H1 (cell line): ENCODE results near the gene EIPR1. TPM values are rescaled to one million over a fixed set of nuclear protein-coding genes. Genes with fewer than 3 reads are reported as not detected.

ENCODE experiments used
- BCL11A ChIP-seq, 2 experiments: IDR thresholded peaks; one replicate each; pipeline ENCODE4 v1.6.1; 2011; ENCODE audit warnings: low read depth in 2 of 2, low read length in 2 of 2, mild to moderate bottlenecking in 2 of 2
- CEBPB ChIP-seq: IDR thresholded peaks from 2 replicates; pipeline ENCODE4 v1.6.1; 2012; ENCODE audit warnings: low read depth, low read length
- GTF2F1 ChIP-seq: IDR thresholded peaks from 2 replicates; pipeline ENCODE4 v1.6.1; 2012; ENCODE audit warnings: low read depth, low read length, improper control_type of control experiment, borderline replicate concordance
- KDM5A ChIP-seq: fragments of 200-600 bp; IDR thresholded peaks from 2 replicates; pipeline ENCODE4 v1.7.1; 2012; ENCODE audit warnings: mild to moderate bottlenecking, low read length, inconsistent platforms, mixed read lengths
- POU5F1 ChIP-seq: IDR thresholded peaks from 2 replicates; pipeline ENCODE4 v1.6.1; 2011; ENCODE audit warnings: low read depth, mild to moderate bottlenecking, low read length, moderate library complexity
- SIRT6 ChIP-seq: IDR thresholded peaks from one replicate; pipeline ENCODE4 v1.7.1; 2012; ENCODE audit warnings: low read length, inconsistent platforms
- SUZ12 ChIP-seq: fragments of 200-600 bp; sonication (generic); IDR thresholded peaks from 2 replicates; pipeline ENCODE4 v1.6.1; 2012; ENCODE audit warnings: mild to moderate bottlenecking, inconsistent platforms, low read length, moderate library complexity, mixed read lengths
- polyA plus RNA-seq, 7 experiments: library from polyadenylated mRNA; depleted of rRNA in 3 of 7; stranded (reverse) in 5 of 7; unstranded in 2 of 7; fragments of >200 nt in 5 of 7; fragments of 200-250 nt in 2 of 7; gene quantifications; 1 replicate in 5 of 7; 2 replicates in 1 of 7; 4 replicates in 1 of 7; pipeline versions ENCODE4 v1.2.1 to v1.2.3, GENCODE V29; 2011 to 2013; ENCODE audit warnings: missing spikeins in 2 of 7, mixed read lengths in 2 of 7
- total RNA-seq: library from RNA; stranded (reverse); fragmentation: NEBNext Ultra II Directional; extraction: Animal tissue kit (Norgen Biotek cat#: 25700); gene quantifications from 2 replicates; pipeline ENCODE4 v1.2.1, GENCODE V29; 2021
- TF ChIP-seq, protein P1 (sequence below): fragments of 300-600 bp; sonication (generic); IDR thresholded peaks from 2 replicates; pipeline ENCODE4 v1.7.1; 2012; ENCODE audit warnings: low read length, moderate library complexity, mild to moderate bottlenecking, inconsistent platforms; ENCODE audit not compliant: insufficient replicate concordance

The EIPR1 gene
- total and polyA plus RNA-seq, 2 of the 8 experiments (the other 6 are each of a cell fraction or from before 2014, with no cell fraction given): 26.3 to 56.4 TPM

DNA sequence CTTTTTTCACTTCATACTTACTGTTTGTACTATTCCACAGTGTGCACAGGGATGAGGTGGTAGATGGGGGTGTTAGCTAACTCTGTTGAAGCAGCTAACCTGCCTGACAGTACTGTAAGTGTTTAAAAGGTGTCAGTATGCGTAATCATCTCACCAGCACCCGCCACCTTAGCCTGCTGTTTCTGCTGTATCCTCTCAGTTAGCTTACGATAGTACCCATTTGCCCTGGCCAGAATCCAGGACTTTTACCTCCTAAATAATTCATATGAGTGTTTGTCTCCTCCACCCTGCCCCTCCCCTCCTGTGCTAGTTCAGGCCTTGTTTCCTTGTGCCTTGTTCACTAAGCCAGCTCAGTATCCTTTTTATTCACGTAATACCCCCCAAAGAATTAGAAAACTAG, 36.1 kb upstream of the EIPR1 start (continued):
- TF ChIP-seq GTF2F1: no peak
- TF ChIP-seq BCL11A (IDR thresholded peaks at IDR 0.05; ENCODE audit: low read depth in 2 of 2, low read length in 2 of 2): no peak
- no peak for TF ChIP-seq SIRT6
- no peak for TF ChIP-seq SUZ12
- no peak for TF ChIP-seq CEBPB
- no peak for TF ChIP-seq POU5F1
- TF ChIP-seq, protein P1, sequence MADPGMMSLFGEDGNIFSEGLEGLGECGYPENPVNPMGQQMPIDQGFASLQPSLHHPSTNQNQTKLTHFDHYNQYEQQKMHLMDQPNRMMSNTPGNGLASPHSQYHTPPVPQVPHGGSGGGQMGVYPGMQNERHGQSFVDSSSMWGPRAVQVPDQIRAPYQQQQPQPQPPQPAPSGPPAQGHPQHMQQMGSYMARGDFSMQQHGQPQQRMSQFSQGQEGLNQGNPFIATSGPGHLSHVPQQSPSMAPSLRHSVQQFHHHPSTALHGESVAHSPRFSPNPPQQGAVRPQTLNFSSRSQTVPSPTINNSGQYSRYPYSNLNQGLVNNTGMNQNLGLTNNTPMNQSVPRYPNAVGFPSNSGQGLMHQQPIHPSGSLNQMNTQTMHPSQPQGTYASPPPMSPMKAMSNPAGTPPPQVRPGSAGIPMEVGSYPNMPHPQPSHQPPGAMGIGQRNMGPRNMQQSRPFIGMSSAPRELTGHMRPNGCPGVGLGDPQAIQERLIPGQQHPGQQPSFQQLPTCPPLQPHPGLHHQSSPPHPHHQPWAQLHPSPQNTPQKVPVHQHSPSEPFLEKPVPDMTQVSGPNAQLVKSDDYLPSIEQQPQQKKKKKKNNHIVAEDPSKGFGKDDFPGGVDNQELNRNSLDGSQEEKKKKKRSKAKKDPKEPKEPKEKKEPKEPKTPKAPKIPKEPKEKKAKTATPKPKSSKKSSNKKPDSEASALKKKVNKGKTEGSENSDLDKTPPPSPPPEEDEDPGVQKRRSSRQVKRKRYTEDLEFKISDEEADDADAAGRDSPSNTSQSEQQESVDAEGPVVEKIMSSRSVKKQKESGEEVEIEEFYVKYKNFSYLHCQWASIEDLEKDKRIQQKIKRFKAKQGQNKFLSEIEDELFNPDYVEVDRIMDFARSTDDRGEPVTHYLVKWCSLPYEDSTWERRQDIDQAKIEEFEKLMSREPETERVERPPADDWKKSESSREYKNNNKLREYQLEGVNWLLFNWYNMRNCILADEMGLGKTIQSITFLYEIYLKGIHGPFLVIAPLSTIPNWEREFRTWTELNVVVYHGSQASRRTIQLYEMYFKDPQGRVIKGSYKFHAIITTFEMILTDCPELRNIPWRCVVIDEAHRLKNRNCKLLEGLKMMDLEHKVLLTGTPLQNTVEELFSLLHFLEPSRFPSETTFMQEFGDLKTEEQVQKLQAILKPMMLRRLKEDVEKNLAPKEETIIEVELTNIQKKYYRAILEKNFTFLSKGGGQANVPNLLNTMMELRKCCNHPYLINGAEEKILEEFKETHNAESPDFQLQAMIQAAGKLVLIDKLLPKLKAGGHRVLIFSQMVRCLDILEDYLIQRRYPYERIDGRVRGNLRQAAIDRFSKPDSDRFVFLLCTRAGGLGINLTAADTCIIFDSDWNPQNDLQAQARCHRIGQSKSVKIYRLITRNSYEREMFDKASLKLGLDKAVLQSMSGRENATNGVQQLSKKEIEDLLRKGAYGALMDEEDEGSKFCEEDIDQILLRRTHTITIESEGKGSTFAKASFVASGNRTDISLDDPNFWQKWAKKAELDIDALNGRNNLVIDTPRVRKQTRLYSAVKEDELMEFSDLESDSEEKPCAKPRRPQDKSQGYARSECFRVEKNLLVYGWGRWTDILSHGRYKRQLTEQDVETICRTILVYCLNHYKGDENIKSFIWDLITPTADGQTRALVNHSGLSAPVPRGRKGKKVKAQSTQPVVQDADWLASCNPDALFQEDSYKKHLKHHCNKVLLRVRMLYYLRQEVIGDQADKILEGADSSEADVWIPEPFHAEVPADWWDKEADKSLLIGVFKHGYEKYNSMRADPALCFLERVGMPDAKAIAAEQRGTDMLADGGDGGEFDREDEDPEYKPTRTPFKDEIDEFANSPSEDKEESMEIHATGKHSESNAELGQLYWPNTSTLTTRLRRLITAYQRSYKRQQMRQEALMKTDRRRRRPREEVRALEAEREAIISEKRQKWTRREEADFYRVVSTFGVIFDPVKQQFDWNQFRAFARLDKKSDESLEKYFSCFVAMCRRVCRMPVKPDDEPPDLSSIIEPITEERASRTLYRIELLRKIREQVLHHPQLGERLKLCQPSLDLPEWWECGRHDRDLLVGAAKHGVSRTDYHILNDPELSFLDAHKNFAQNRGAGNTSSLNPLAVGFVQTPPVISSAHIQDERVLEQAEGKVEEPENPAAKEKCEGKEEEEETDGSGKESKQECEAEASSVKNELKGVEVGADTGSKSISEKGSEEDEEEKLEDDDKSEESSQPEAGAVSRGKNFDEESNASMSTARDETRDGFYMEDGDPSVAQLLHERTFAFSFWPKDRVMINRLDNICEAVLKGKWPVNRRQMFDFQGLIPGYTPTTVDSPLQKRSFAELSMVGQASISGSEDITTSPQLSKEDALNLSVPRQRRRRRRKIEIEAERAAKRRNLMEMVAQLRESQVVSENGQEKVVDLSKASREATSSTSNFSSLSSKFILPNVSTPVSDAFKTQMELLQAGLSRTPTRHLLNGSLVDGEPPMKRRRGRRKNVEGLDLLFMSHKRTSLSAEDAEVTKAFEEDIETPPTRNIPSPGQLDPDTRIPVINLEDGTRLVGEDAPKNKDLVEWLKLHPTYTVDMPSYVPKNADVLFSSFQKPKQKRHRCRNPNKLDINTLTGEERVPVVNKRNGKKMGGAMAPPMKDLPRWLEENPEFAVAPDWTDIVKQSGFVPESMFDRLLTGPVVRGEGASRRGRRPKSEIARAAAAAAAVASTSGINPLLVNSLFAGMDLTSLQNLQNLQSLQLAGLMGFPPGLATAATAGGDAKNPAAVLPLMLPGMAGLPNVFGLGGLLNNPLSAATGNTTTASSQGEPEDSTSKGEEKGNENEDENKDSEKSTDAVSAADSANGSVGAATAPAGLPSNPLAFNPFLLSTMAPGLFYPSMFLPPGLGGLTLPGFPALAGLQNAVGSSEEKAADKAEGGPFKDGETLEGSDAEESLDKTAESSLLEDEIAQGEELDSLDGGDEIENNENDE: no peak
- no peak for TF ChIP-seq KDM5A
